Measurements from ENCODE around the gene BEGAIN.

The BEGAIN gene

DNA sequence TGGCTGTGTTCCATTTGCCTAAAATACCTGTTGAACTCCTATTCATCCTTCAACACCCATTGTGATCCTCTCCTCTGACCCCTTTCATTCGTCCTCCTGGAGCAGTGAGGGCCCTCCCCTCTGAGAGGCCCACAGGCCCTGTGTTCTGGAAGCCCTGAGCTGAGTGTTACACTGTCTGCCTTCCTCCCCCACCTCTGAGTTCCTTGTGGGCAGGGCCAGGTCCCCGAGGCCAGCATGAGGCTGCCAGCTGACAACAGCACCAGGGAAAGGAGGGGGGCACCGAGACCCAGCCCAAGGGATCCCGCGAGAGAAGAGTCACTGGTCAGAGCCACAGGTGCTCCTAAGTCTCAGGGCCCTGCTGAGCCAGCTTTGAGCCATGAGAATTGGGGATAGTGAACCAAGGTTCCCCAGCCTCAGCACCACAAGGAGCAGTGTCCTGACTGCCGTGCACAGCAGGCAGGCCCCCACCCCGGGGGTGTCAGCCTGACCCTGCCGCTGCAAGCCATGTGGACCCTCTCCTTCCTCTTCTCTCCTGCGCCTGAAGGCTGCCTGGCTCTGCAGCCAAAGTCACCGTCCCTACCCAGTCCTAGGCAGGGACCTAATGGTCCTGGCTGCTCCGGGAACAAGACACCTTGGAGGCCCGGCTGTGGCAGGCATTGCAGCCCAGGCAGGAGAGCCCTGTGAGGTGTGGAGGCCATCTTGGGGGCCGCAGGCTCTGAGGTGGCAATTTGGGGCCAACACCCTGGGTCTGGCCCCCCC, 52.5 kb downstream of the BEGAIN start:
- H3K9me3 Mint-ChIP-seq = no peaks in the 10 kb centered on the region
- H3K4me3 Mint-ChIP-seq = no peak overlapping the region
- ATAC-seq (replicated peaks; ENCODE audit: extremely low read depth, poor library complexity, severe bottlenecking) = no peak
- peaks cover 3% of the 10 kb centered on the region for H3K36me3 Mint-ChIP-seq (ENCODE audit: insufficient read depth)
- peak; percentile 6 to 9 for DNase-seq (ENCODE audit: low spot score in 2 of 2)
- H3K27ac Mint-ChIP-seq (ENCODE audit: low read depth) = peak overlapping the region; percentile 16
- H3K27me3 Mint-ChIP-seq = no peaks in the 10 kb centered on the region
- no peaks in the 10 kb centered on the region for H3K4me1 Mint-ChIP-seq

DNA sequence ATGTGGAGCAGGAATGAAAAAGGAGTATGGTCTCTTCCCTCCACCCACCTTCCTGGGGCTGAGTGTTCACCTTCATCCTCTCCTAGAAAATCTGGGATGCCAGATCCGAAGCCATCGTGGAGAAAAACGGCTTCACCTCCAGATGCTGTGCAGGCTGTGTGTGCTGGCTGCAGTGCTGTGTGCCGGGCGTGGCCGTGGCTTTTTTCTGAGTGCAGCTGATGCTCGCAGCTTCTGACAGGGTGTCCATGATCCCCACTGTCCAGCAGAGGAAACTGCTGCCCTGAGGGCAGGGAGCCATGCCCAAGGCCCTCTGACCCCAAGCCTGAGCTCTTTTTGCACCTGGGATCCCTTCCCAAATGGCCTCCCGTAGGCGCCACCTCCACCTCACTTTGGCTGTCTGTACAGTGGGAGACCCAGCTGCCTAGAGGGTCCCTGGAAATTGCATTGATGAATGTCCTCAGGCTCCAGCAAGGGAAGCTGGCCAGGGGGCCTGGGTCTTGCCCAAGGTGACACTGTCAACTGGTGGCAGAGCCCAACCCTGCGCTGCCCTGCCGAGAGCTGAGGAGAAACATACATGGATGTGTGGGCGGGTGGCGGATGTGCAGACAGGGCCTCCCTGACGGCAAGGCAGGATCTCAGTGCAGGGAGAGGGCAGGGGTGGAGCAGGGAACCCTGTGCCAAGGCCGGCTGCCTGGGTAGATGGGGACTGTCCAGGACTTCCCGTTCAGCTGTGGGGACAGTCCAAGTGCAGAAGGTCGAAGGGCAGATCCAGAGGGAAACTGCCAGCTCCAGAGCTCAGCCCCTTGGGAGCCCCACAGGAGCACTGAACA, 53.3 kb downstream of the BEGAIN start:
- H3K4me3 Mint-ChIP-seq = no peak overlapping the region
- H3K4me1 Mint-ChIP-seq = no peaks in the 10 kb centered on the region
- no peaks in the 10 kb centered on the region for H3K27me3 Mint-ChIP-seq
- ATAC-seq (replicated peaks; ENCODE audit: extremely low read depth, poor library complexity, severe bottlenecking) = no peak
- no peaks in the 10 kb centered on the region for H3K9me3 Mint-ChIP-seq
- DNase-seq (ENCODE audit: low spot score in 2 of 2) = peak; percentile 8 to 11
- peaks cover 3% of the 10 kb centered on the region for H3K36me3 Mint-ChIP-seq (ENCODE audit: insufficient read depth)
- peak overlapping the region; percentile 16 for H3K27ac Mint-ChIP-seq (ENCODE audit: low read depth)

DNA sequence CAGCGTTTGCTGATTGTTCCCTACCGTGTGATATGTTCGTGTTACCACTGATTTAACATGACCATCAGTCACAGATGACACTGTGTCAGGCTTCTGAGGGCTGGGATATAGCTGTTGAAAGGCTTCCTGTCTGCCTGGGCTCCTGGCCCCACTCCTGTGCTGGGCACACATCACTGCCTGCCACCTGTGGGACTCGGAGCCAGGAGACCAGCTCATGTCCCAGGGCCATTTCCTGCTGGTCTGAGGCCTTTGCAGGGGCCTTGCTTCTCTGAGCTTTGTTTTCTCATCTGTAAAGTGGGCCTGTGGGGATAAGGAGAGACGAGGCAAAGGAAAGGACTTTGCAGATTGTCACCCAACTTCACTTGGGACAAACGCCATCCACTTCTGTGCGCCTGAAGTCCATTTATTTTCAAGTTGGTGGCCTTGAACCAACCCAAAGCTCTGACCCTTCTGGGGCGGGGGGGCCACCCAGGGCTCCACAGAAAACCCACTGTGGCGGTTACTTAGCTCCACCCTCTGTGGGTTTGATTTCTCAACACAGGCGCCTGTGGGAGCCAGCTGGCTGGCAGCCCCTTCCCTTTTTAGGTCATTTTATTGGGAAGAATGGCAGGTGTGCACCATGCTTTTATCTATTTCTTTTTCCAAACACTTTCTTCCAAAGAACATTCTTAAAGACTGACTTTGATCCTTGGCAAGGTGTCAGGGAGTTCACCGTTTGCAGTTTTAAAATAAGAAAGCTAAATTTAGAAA, 54.1 kb downstream of the BEGAIN start:
- DNase-seq (ENCODE audit: low spot score in 2 of 2) (peak; percentile 6 to 11), ATAC-seq (replicated peaks; ENCODE audit: extremely low read depth, poor library complexity, severe bottlenecking) (no peak)
- H3K27me3 Mint-ChIP-seq = no peaks in the 10 kb centered on the region
- no peaks in the 10 kb centered on the region for H3K9me3 Mint-ChIP-seq
- no peaks in the 10 kb centered on the region for H3K4me1 Mint-ChIP-seq
- peaks cover 3% of the 10 kb centered on the region for H3K36me3 Mint-ChIP-seq (ENCODE audit: insufficient read depth)
- H3K4me3 Mint-ChIP-seq = no peak overlapping the region
- no peak overlapping the region for H3K27ac Mint-ChIP-seq (ENCODE audit: low read depth)

DNA sequence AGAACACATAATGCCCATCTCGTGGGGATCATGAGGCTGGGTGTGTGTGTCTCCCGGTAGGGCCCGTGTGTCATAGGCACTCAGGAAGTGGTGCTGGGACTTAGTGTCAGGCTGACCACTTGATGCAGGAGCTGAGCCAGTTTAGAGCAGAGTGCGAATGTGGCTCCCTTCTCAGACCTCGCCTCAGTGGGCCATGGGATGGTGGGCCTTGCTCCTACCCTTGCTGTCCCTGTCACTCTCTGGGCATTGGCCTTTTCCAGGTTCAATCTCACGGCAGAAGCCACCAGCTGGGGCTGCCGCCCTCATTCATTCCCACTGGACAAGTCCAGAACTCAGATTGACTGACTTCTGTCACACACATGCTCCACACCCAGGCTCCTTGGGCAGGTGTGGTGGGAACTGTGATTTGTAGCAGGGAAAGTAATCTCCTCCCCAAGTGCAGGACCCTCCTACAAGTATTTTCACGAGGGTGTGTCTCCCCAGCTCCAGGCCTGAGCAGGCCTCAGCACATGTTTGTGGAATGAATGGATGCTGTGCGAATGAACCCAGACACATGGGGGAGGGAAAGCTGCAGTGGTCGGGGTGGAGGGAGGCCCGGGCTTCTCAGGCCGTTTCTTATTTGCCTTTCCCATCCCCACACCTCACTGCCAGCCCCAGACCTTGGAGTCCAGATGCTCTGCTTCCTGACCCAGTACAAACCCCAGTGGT, 54.9 kb downstream of the BEGAIN start:
- Mint-ChIP-seq H3K4me1 (no peaks in the 10 kb centered on the region), H3K27me3 (no peaks in the 10 kb centered on the region), H3K4me3 (no peak overlapping the region), H3K36me3 (ENCODE audit: insufficient read depth) (peaks cover 3% of the 10 kb centered on the region), H3K27ac (ENCODE audit: low read depth) (no peak overlapping the region), H3K9me3 (no peaks in the 10 kb centered on the region)
- ATAC-seq (replicated peaks; ENCODE audit: extremely low read depth, poor library complexity, severe bottlenecking) (no peak), DNase-seq (ENCODE audit: low spot score in 2 of 2) (peak in 1 of 2 donors; percentile 10)

DNA sequence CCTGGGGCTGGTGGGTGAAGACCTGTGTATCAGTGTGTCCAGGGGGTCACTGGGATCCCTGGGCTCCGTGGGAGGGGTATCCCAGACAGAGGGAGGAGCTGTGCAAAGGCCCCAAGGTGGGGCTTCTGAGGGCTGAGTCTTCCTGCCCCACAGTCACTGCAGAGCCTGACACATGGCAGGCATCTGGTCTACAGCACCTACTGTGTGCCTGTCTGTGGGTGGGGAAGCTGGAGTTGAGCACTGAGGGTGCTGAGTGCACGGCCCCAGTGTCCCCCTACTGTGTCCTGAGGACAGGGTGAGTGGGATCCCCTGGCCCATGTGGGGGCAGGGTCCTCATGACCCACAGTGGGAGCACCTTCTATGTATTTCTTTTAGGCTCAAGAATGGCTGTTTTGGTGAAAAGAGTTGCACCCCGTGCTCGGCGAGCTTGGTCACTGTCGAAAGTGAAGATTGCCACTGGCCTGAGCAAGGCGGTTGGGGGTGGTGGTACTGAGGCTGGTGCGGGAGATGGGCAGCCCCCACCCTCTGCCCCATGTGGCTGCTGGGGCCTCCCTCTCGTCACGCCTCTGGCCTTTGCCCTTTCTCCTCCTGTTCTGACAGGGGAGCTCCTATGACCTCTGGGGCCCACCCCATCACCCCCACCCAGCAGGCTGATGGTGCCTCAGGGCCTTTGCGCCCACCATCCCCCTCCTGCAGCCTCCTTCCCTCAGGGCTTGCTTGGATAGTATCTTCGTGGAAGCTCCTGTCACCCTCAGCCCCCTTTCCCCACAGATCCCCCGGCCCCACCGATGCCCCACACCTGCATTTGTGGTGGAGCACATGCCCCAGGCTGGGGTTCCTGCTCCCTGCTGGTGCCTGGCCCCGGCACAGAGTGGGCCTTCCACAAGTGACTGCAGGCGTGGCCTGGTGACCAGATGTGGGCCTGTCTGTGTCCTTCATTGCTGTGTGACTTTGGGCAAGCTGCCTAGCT, 55.8 kb downstream of the BEGAIN start:
- ATAC-seq (replicated peaks; ENCODE audit: extremely low read depth, poor library complexity, severe bottlenecking) (no peak), DNase-seq (ENCODE audit: low spot score in 2 of 2) (peak; percentile 8)
- Mint-ChIP-seq H3K4me3 (no peak overlapping the region), H3K4me1 (no peaks in the 10 kb centered on the region), H3K9me3 (no peaks in the 10 kb centered on the region), H3K27me3 (no peaks in the 10 kb centered on the region), H3K27ac (ENCODE audit: low read depth) (no peak overlapping the region), H3K36me3 (ENCODE audit: insufficient read depth) (peaks cover 3% of the 10 kb centered on the region)

DNA sequence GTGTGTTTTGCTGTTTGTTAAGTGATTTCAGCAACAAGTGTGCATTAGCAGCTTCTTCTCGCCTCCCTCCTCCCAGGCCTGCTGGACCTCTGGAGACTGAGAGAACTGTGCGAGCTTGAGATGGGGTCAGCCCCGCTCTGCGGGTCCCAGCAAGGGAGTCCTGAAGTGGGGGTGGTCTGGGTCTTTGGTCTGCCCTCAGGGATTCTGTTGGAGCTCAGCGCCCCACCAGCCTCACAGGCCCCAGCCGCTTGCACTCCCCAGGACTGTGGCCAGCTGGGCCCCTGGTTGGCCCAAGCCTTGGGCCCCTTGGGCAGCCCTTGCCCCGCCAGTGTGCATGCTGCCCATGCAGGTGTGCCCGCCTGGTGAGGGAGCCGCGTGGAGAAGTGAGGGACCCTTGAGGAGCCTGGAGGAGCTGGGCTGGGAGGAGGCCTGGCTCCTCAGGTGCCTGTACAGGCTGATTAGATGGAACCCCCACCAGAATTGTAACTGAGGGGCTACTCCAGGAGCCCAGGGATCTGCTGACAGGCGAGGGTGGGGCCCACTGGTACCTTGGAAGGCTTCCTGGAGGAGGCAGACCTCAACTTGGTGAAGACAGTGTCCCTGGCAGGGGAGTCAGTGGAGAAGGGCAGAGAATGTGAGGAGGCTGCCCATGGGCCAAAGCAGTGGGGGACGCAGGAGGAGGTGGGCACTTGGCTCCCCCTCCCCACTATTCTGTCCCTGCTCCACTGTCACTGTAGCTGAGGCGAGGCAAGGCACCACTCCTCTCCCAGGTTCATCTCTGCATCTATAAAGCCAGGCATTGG, 56.7 kb downstream of the BEGAIN start:
- no peaks in the 10 kb centered on the region for H3K27me3 Mint-ChIP-seq
- H3K4me3 Mint-ChIP-seq = no peak overlapping the region
- H3K4me1 Mint-ChIP-seq = no peaks in the 10 kb centered on the region
- DNase-seq (ENCODE audit: low spot score in 2 of 2) (no peak), ATAC-seq (replicated peaks; ENCODE audit: extremely low read depth, poor library complexity, severe bottlenecking) (no peak)
- H3K36me3 Mint-ChIP-seq (ENCODE audit: insufficient read depth) = peaks cover 3% of the 10 kb centered on the region
- H3K27ac Mint-ChIP-seq (ENCODE audit: low read depth) = no peak overlapping the region
- no peaks in the 10 kb centered on the region for H3K9me3 Mint-ChIP-seq

DNA sequence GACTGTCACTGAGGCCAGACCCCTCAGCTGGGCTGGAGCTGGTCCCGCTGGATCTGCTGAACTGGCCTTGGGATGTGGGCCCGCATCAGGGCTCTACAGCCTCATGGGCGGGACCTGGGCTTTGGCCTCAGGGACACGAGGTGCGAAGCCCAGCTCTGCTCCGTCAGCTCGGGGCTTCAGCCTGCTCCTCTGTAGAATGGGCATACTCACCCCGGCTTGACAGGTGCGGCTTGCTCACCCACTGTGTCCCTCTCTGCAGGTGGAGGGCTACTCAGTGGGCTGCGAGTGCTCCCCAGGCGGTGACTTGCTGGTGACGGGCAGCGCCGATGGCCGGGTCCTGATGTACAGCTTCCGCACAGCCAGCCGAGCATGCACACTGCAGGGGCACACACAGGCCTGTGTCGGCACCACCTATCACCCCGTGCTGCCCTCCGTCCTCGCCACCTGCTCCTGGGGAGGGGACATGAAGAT, 57.6 kb downstream of the BEGAIN start:
- ATAC-seq (replicated peaks; ENCODE audit: extremely low read depth, poor library complexity, severe bottlenecking) (no peak), DNase-seq (ENCODE audit: low spot score in 2 of 2) (no peak)
- H3K4me3 Mint-ChIP-seq = no peak overlapping the region
- peaks cover 3% of the 10 kb centered on the region for H3K36me3 Mint-ChIP-seq (ENCODE audit: insufficient read depth)
- H3K27ac Mint-ChIP-seq (ENCODE audit: low read depth) = no peak overlapping the region
- H3K4me1 Mint-ChIP-seq = no peaks in the 10 kb centered on the region
- no peaks in the 10 kb centered on the region for H3K27me3 Mint-ChIP-seq
- H3K9me3 Mint-ChIP-seq = no peaks in the 10 kb centered on the region

DNA sequence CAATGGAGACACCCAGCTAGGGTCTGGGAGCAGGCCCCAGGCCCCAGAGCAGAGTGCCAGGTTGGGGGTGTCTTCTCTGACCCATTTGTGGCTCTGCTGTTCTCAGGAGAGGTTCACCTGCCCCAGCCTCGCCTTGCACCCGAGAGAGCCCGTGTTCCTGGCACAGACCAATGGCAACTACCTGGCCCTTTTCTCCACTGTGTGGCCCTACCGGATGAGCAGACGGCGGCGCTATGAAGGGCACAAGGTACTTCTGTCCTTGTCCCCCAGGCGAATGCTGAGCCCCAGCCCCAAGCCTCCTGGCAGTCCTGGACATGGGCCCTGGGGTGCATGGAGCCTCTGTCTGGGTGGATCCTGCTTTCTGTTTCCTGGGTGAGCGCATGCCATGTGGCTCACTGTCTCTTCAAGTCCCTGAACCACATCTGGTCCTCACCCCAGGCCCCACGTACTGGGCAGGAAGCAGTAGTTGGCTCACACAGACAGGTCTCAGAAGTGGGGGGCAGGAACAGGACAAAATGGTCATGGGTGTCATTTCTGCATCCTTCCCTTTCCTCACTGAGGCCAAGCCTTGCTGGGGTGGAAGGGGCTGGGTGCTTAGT, 58.2 kb downstream of the BEGAIN start:
- DNase-seq (ENCODE audit: low spot score in 2 of 2) (peak in 1 of 2 donors; percentile 12), ATAC-seq (replicated peaks; ENCODE audit: extremely low read depth, poor library complexity, severe bottlenecking) (no peak)
- H3K36me3 Mint-ChIP-seq (ENCODE audit: insufficient read depth) = peaks cover 3% of the 10 kb centered on the region
- H3K4me1 Mint-ChIP-seq = no peaks in the 10 kb centered on the region
- no peaks in the 10 kb centered on the region for H3K9me3 Mint-ChIP-seq
- H3K27me3 Mint-ChIP-seq = no peaks in the 10 kb centered on the region
- H3K27ac Mint-ChIP-seq (ENCODE audit: low read depth) = no peak overlapping the region
- no peak overlapping the region for H3K4me3 Mint-ChIP-seq

DNA sequence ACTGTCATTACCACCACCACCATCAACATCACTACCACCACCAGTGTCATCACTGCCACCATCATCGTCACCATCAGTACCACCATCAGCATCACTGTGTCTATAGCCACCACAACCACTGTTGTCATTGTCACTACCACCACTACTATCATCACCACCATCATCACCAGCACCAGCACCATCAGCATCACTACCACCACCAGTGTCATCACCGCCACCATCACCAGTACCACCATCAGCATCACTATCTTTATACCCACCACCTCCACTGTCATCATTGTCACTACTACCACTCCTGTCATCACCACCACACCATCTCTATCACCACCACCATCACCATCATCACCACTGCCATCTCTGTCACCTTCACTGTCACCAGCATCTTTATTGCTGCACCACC, 60.6 kb downstream of the BEGAIN start:
- Mint-ChIP-seq H3K9me3 (no peaks in the 10 kb centered on the region), H3K27me3 (no peaks in the 10 kb centered on the region), H3K4me1 (no peaks in the 10 kb centered on the region), H3K36me3 (ENCODE audit: insufficient read depth) (peaks cover 3% of the 10 kb centered on the region), H3K4me3 (no peak overlapping the region), H3K27ac (ENCODE audit: low read depth) (no peak overlapping the region)
- DNase-seq (ENCODE audit: low spot score in 2 of 2) (no peak), ATAC-seq (replicated peaks; ENCODE audit: extremely low read depth, poor library complexity, severe bottlenecking) (no peak)

DNA sequence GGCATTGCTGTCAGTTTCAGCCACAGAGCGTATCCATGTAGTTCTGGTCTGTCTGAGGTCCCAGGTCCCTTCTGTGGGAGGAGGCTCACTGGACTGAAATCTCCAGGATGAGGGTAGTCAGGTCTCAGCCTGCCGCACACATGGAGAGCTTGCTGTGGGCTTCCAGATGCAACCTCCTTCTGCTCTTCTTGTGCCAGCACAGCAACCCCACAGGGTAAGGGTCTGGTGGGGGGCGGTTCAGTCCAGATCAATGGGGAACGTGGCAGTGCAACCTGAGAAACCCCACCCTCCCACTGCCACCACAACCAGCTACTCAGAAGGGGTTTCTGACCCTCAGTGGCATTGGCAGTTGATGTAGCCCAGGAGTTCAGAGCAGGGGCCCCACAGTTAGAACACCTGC, 61.2 kb downstream of the BEGAIN start:
- DNase-seq (ENCODE audit: low spot score in 2 of 2) (peak in 1 of 2 donors; percentile 11), ATAC-seq (replicated peaks; ENCODE audit: extremely low read depth, poor library complexity, severe bottlenecking) (no peak)
- no peak overlapping the region for H3K27ac Mint-ChIP-seq (ENCODE audit: low read depth)
- H3K36me3 Mint-ChIP-seq (ENCODE audit: insufficient read depth) = peaks cover 3% of the 10 kb centered on the region
- no peaks in the 10 kb centered on the region for H3K27me3 Mint-ChIP-seq
- H3K4me1 Mint-ChIP-seq = no peaks in the 10 kb centered on the region
- no peaks in the 10 kb centered on the region for H3K9me3 Mint-ChIP-seq
- H3K4me3 Mint-ChIP-seq = no peak overlapping the region
